Activated B cell treated with CpG ODN at 0.5 μM for 24 hours (primary cell): Measurements from ENCODE around the gene IER5L. TPM values are rescaled to one million over a fixed set of nuclear protein-coding genes. Genes with fewer than 3 reads are reported as not detected.

ENCODE experiments used
- ATAC-seq: fragments of 200-7000 bp; cut with Tn5 transposase; one replicate; pipeline ENCODE4 v1.10.0; 2021; ENCODE audit warnings: low read depth, mild to moderate bottlenecking, moderate library complexity
- CTCF ChIA-PET: fragments of 350-600 bp; sonication (Branson Sonifier 250); formaldehyde crosslinking; loops from one replicate; lab custom pipeline; 2021; ENCODE audit warnings: antibody characterized with exemption; lab: Charles Lee
- POLR2A ChIA-PET: fragments of 350-600 bp; sonication (Branson Sonifier 250); formaldehyde crosslinking; loops from one replicate; lab custom pipeline; 2021; ENCODE audit warnings: antibody characterized with exemption; lab: Charles Lee
- DNase-seq: peaks from one replicate; pipeline ENCODE4 v3.0.0; 2022
- H3K27ac Mint-ChIP-seq: one replicate; pipeline ENCODE4 v1.8.0; 2020; ENCODE audit warnings: mixed read lengths
- H3K27me3 Mint-ChIP-seq: one replicate; pipeline ENCODE4 v1.8.0; 2021; ENCODE audit warnings: mixed read lengths
- H3K36me3 Mint-ChIP-seq: one replicate; pipeline ENCODE4 v1.8.0; 2021; ENCODE audit warnings: low read depth, mixed read lengths
- H3K4me1 Mint-ChIP-seq: one replicate; pipeline ENCODE4 v1.8.0; 2021; ENCODE audit warnings: mixed read lengths
- H3K4me3 Mint-ChIP-seq: one replicate; pipeline ENCODE4 v1.8.0; 2020; ENCODE audit warnings: mild to moderate bottlenecking, mixed read lengths
- H3K9me3 Mint-ChIP-seq: one replicate; pipeline ENCODE4 v1.8.0; 2020; ENCODE audit warnings: mixed read lengths
- intact Hi-C: fragments of 100-400 bp; cut with micrococcal nuclease; formaldehyde crosslinking; loops from one replicate; pipeline ENCODE4 v1.15.1; 2024
- total RNA-seq: library from RNA; stranded (reverse); gene quantifications from 2 replicates; pipeline ENCODE4 v1.2.3, GENCODE V29; 2022
- TF ChIP-seq, protein P1 (sequence below): fragments of 200-600 bp; IDR thresholded peaks from one replicate; pipeline ENCODE4 v1.8.0; 2022; ENCODE audit warnings: antibody characterized with exemption, mild to moderate bottlenecking

IER5L gene
- total RNA-seq, 1 donor from 2014 or later, result 1.9 TPM

DNA sequence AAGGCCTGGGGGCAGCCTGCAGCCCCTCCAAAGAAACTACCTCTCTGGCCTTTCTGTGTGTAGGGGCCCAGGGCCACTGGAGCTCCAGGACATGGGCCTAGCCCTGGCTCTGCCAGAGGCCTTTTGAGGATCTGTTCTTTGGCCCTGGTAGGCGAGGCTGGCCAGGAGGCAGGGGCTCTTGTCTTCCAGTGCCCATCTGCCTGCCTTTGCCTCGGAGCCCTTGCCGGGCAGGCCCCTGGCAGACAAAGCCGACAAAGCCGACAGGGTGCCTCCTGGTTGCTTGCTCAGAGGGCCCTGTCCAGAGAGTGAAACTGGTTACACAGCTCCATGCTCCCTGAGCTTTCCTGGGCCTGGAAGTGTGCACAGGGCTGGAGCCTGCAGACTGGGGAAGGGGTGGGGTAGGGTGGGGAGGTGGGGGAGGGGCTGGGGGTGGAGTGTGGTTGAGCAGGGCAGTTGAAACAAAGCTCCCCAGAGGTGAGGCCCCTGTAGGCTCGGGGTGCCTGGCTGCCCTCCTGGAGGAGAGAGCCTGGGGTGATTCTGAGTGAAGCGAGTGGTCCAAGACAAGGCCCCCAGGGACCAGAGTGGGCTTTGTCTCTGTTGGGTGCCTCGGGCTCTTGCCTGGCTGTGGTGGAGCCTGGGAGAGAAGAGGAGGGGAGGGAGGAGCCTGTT is 37.5 kb downstream of the IER5L start:
- Mint-ChIP-seq H3K27ac (peak overlapping the region; percentile 91), H3K4me1 (peaks cover 50% of the 10 kb centered on the region), H3K4me3 (peak overlapping the region; percentile 81), H3K36me3 (peaks cover 39% of the 10 kb centered on the region), H3K9me3 (no peaks in the 10 kb centered on the region), H3K27me3 (no peaks in the 10 kb centered on the region)
- TF ChIP-seq, protein P1, sequence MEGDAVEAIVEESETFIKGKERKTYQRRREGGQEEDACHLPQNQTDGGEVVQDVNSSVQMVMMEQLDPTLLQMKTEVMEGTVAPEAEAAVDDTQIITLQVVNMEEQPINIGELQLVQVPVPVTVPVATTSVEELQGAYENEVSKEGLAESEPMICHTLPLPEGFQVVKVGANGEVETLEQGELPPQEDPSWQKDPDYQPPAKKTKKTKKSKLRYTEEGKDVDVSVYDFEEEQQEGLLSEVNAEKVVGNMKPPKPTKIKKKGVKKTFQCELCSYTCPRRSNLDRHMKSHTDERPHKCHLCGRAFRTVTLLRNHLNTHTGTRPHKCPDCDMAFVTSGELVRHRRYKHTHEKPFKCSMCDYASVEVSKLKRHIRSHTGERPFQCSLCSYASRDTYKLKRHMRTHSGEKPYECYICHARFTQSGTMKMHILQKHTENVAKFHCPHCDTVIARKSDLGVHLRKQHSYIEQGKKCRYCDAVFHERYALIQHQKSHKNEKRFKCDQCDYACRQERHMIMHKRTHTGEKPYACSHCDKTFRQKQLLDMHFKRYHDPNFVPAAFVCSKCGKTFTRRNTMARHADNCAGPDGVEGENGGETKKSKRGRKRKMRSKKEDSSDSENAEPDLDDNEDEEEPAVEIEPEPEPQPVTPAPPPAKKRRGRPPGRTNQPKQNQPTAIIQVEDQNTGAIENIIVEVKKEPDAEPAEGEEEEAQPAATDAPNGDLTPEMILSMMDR, result no peak
- CTCF ChIA-PET, result interaction anchor here (0.6 to 6.7 kb wide), 18 partner anchors 8 to 748 kb away, joined by 3 to 84 read pairs (median 4); partner anchors contain the start of genes IER5L and NTMT1
- ATAC-seq (peak; percentile 16), DNase-seq (peak; percentile 66)
- POLR2A ChIA-PET, result interaction anchor here (0.6 to 5.2 kb wide), 31 partner anchors 9 to 1791 kb away, joined by 3 to 62 read pairs (median 5); partner anchors contain the start of genes CRAT, DOLPP1, IER5L and NTMT1
- intact Hi-C loops, result loop anchor here (1.0 to 10.0 kb wide), 8 partner anchors 29 to 1104 kb away; partner anchors contain the start of genes ASB6, DOLPP1 and PTPA

DNA sequence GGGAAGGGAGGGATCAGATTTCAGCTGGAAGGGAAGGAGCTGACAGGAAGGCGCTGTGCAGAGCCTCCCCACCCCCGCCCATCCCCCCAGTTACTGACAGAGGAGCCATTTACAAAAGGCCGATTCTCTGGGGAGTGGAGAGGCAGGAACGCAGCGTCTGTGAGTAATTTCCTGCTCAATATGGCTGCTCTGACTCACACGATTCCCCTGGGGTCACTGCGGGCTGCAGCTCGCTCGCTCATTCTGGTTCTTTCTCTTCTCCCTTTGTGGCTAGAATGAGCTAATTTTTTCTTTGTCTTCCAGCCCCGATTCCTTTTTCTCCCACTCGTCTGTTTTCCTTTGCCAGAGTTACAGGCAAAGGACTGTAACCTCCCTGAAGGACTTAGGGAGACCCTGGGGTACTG is 38.1 kb downstream of the IER5L start:
- intact Hi-C loops, result loop anchor here (1.0 to 10.0 kb wide), 14 partner anchors 29 to 1105 kb away; partner anchors contain the start of genes ASB6, DOLPP1 and PTPA
- H3K27ac Mint-ChIP-seq, result peak overlapping the region; percentile 91
- CTCF ChIA-PET, result interaction anchor here (0.6 to 6.7 kb wide), 19 partner anchors 9 to 749 kb away, joined by 3 to 84 read pairs (median 4); partner anchors contain the start of genes IER5L and NTMT1
- no peaks in the 10 kb centered on the region for H3K27me3 Mint-ChIP-seq
- no peaks in the 10 kb centered on the region for H3K9me3 Mint-ChIP-seq
- DNase-seq, result peak; percentile 77
- H3K36me3 Mint-ChIP-seq, result peaks cover 45% of the 10 kb centered on the region
- H3K4me1 Mint-ChIP-seq, result peaks cover 50% of the 10 kb centered on the region
- TF ChIP-seq, protein P1, result no peak
- peak overlapping the region; percentile 81 for H3K4me3 Mint-ChIP-seq
- peak; percentile 83 for ATAC-seq
- POLR2A ChIA-PET, result interaction anchor here (0.6 to 5.2 kb wide), 30 partner anchors 8 to 1792 kb away, joined by 3 to 62 read pairs (median 6); partner anchors contain the start of genes CRAT, DOLPP1, IER5L and NTMT1

- intact Hi-C loops, result loop anchor here (1.0 kb wide), 6 partner anchors 37 to 746 kb away; no protein-coding TSS in a partner anchor
- Mint-ChIP-seq H3K9me3 (no peaks in the 10 kb centered on the region), H3K36me3 (peaks cover 49% of the 10 kb centered on the region), H3K27ac (peak overlapping the region; percentile 91), H3K4me1 (peaks cover 50% of the 10 kb centered on the region), H3K4me3 (peak overlapping the region; percentile 81), H3K27me3 (no peaks in the 10 kb centered on the region)
- TF ChIP-seq, protein P1, result no peak
- DNase-seq (peak; percentile 47), ATAC-seq (peak; percentile 41)
- ChIA-PET CTCF (interaction anchor here (0.7 to 6.7 kb wide), 31 partner anchors 9 to 750 kb away, joined by 3 to 84 read pairs (median 4); partner anchors contain the start of genes C9orf50, IER5L and NTMT1), POLR2A (interaction anchor here (0.6 to 5.2 kb wide), 33 partner anchors 8 to 1789 kb away, joined by 3 to 62 read pairs (median 5); partner anchors contain the start of genes CRAT, DOLPP1, IER5L and NTMT1)
Observed at GRCh38 chr9:129139233-129139992, 38.6 kb downstream of the IER5L start.

DNA sequence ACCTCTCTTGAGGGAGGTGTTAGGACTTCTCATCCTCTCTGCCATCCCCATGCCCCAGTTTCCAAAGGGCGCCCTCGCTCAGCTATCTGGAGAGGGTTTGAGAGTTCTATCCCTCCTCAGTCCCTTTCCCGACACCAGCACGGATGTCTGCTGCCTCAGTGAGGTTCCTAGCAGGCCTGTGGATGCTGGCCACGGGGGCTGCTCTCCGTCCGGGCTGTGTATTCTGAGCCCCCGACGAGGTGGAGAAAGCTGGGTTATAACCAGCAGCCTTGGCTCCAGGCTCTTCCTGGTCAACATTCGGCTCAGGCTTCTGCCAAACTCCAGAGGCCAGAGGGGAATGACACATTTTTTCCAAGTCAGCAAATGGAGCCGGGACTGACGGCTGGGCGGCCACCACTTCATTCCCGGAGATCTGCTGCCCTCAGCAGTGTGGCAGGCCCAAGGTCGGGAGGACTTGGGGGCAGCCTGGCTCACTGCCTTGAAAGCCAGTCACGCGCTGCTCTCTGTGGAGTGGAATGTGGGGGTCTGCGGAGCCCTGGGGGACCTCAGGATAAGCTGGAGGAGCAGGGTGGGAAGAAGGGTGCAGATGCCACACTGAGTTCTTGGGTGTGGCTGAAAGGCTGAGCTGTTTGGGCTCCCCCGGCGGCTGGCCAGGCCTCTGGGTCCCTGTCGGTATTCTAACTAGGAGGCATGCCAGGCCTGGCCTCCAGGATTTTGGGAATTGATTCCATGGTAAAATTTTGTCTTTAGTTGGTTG is 39.4 kb downstream of the IER5L start:
- Mint-ChIP-seq H3K27me3 (no peaks in the 10 kb centered on the region), H3K9me3 (no peaks in the 10 kb centered on the region), H3K4me3 (no peak overlapping the region), H3K27ac (peak overlapping the region; percentile 91), H3K36me3 (peaks cover 50% of the 10 kb centered on the region), H3K4me1 (peaks cover 45% of the 10 kb centered on the region)
- POLR2A ChIA-PET, result interaction anchor here (0.6 to 5.2 kb wide), 12 partner anchors 36 to 1741 kb away, joined by 3 to 62 read pairs (median 12); partner anchors contain the start of genes DOLPP1, IER5L, NTMT1 and SLC2A8
- intact Hi-C loops, result loop anchor here (1.0 kb wide), 6 partner anchors 38 to 747 kb away; no protein-coding TSS in a partner anchor
- TF ChIP-seq, protein P1, result no peak
- DNase-seq (no peak), ATAC-seq (no peak)
- CTCF ChIA-PET, result interaction anchor here (0.7 to 6.7 kb wide), 24 partner anchors 8 to 647 kb away, joined by 3 to 84 read pairs (median 4); partner anchors contain the start of genes C9orf50, IER5L and NTMT1
